HEK293T (cell line): ENCODE results near the gene BANK1.

Experiments
- ARNT ChIP-seq: fragments of 450-650 bp; IDR thresholded peaks from 2 replicates; pipeline ENCODE4 v1.6.1; 2017; ENCODE audit warnings: mild to moderate bottlenecking
- ELF4 ChIP-seq: fragments of 450-650 bp; IDR thresholded peaks from 2 replicates; pipeline ENCODE4 v1.6.1; 2017; ENCODE audit warnings: antibody characterized with exemption
- FOXA1 ChIP-seq: fragments of 450-650 bp; IDR thresholded peaks from 2 replicates; pipeline ENCODE4 v1.6.1; 2016; ENCODE audit warnings: mild to moderate bottlenecking
- FOXK2 ChIP-seq: fragments of 450-650 bp; IDR thresholded peaks from 2 replicates; pipeline ENCODE4 v1.6.1; 2016; ENCODE audit warnings: mild to moderate bottlenecking
- FOXM1 ChIP-seq: fragments of 450-650 bp; IDR thresholded peaks from 2 replicates; pipeline ENCODE4 v1.6.1; 2017; ENCODE audit warnings: mild to moderate bottlenecking, borderline replicate concordance
- SP1 ChIP-seq: fragments of 450-650 bp; IDR thresholded peaks from 2 replicates; pipeline ENCODE4 v1.6.1; 2017
- ZNF384 ChIP-seq: fragments of 450-650 bp; IDR thresholded peaks from 2 replicates; pipeline ENCODE4 v1.6.1; 2016

DNA sequence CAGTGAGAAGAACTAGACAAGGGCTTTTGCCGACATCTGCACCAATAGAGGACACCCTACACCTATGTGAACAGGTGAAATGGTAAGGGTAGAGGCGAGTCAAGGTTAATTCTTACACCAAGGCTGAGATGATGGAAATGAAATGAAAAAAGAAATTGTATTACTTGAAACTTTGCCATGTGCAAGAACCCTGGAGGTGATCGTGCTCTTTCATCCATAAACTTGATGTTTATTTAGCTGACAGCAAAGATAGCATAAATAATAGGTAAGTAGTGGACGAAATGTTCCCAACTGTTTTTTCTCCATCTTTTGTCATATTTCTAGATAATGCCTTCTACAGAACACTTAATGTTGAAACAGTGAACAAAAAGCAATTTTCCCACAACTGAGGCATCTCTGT, 162.5 kb downstream of the BANK1 start:
- TF ChIP-seq FOXA1 (no peak), FOXK2 (no peak), ZNF384 (no peak), SP1 (no peak), ARNT (no peak), FOXM1 (no peak), ELF4 (no peak)
